ENCODE data around the gene PAPPA.

Gene PAPPA

GRCh38 chr9:116436121-116436520 is 282.5 kb downstream of the PAPPA start:
- no peak for DNase-seq

GRCh38 chr9:116437411-116438370 is 284.1 kb downstream of the PAPPA start:
- no peak for DNase-seq

- DNase-seq: no peak
Observed at GRCh38 chr9:116442528-116442927, 288.9 kb downstream of the PAPPA start.

- DNase-seq: no peak
Observed at GRCh38 chr9:116447934-116448333, 294.3 kb downstream of the PAPPA start.

- DNase-seq: no peak
Observed at GRCh38 chr9:116448431-116448830, 294.8 kb downstream of the PAPPA start.

- DNase-seq: no peak
Observed at GRCh38 chr9:116449949-116450348, 296.4 kb downstream of the PAPPA start.

- DNase-seq: no peak
Observed at GRCh38 chr9:116450378-116451139, 297.0 kb downstream of the PAPPA start.

- DNase-seq: no peak
Observed at GRCh38 chr9:116451500-116452115, 298.0 kb downstream of the PAPPA start.

Data from activated CD8-positive, alpha-beta memory T cell treated with anti-CD3 and anti-CD28 coated beads, Interleukin-2, amount 50 U/mL, for 4 hours (primary cell).